GDM1 (cell line): ENCODE measurements around the gene TJP1.
"Not testable (repeated sequence)": the region's sequence is repeated elsewhere in the genome, so short reads cannot be mapped to it uniquely, and the experiment has no call there.

ENCODE experiments used
- DNase-seq: peaks from one replicate; lab custom pipeline; 2025; lab: John Stamatoyannopoulos, UW

Gene TJP1

GRCh38 chr15:29753506-29753905 lies 68.8 kb downstream of the TJP1 start:
- DNase-seq, result no peak

- no peak for DNase-seq
Observed at GRCh38 chr15:29750754-29751153, 71.5 kb downstream of the TJP1 start.

- no peak for DNase-seq
Observed at GRCh38 chr15:29749365-29750086, 72.7 kb downstream of the TJP1 start.

- no peak for DNase-seq
Observed at GRCh38 chr15:29747837-29748417, 74.3 kb downstream of the TJP1 start.

DNA sequence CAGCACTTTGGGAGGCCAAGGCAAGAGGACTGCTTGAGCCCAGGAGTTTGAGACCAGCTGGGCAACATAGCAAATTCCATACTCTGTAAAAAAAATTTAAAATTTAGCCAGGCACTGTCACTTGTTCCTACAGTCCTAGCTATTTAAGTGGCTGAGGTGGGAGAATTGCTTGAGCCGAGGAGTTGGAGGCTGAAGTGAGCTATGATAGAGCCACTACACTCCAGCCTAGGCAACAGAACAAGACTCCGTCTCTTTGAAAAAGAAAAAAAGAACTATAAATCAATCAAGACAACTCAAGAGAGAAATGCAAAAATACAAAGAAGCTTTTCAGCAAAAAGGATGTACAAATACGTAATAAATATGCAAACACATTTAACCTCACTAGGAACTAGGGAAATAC lies 78.8 kb downstream of the TJP1 start:
- DNase-seq, result no peak

GRCh38 chr15:29740692-29741311 lies 81.5 kb downstream of the TJP1 start:
- no peak for DNase-seq

- no peak for DNase-seq
Observed at GRCh38 chr15:29736744-29737020, 85.6 kb downstream of the TJP1 start.

GRCh38 chr15:29736012-29736743 lies 86.1 kb downstream of the TJP1 start:
- DNase-seq, result no peak

DNA sequence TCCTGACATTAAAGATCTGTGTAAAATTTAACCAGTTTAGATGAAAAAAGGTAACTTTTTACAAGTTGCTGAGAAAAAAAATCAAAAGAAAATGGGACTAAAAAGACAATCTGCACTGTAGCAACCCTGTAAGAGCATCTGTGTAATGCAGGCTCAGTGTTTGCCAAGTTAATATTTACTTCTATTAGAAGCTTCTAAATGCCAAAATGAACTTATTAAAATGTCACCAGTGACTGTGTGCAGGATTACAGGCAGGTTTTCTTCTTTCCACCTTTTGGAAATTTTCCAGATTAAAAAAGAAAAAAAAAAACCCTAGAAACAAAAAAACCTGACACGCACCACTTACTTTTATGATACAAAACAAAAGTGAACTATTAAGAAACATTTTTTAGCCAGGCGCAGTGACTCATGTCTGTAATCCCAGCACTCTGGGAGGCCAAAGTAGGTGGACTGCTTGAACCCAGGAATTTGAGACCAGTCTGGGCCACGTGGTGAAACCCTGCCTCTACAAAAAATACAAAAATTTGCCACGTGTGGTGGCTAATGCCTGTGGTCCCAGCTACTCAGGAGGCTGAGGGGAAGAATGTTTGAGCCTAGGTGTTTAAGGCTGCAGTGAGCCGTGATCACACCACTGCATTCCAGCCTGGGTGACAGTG lies 87.2 kb downstream of the TJP1 start:
- DNase-seq, result no peak

DNA sequence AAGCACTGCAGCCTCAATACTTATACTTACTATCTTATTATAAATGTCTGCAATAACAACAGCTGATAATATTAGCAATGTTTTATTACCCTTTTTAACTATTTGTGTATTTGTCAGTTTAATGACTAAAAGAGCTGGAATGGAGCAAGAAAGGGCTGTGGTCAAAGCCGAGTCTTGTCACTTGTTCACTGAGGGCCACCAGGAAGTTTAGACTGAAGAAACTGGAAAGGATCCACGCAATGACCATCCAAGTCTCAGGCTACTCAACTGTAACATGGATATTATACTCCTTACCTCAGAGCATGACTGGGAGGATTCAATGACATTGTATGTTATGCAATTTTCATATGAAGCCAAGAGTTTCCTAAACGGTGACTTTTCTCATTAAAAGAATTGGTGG lies 90.4 kb downstream of the TJP1 start:
- DNase-seq, result no peak

GRCh38 chr15:29730471-29730870 lies 91.8 kb downstream of the TJP1 start:
- DNase-seq, result not testable (repeated sequence)

DNA sequence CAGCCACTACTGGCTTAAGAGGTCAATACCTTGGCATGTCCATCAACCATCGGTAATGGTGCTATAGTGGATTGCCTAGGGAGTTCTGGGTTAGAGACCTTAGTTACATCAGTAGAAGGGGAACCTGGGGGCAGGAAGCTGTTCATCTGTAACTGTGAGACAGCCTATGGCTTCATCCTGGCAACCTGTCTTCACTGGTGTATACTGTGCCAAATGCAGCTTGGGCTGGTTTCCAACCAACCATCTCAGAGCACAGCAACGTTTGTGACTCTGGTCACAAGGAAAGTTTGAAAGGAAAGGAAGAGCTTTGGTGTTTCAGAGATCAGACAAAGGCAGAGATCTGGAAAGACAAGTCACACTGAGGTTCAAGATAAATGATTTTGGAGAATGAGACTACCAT lies 93.8 kb downstream of the TJP1 start:
- no peak for DNase-seq

DNA sequence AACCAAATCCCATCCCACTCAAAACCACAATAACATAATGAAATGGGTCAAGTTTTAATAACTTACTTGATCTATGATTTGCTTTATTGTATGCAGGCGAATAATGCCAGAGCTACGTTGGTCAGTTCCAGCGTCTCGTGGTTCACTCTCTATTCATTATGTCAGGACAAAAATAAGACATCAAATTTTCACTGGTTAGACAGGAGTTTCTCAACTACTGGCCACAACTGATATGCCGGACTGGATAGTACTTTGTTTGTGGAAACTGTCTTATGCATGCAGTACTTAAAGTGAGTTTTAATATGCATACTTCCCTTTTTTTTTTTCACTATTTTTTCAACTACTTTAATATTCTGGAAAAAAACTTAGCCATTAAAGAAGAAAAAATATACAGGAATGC lies 94.4 kb downstream of the TJP1 start:
- DNase-seq, result no peak

- no peak for DNase-seq
Observed at GRCh38 chr15:29726553-29726952, 95.7 kb downstream of the TJP1 start.

DNA sequence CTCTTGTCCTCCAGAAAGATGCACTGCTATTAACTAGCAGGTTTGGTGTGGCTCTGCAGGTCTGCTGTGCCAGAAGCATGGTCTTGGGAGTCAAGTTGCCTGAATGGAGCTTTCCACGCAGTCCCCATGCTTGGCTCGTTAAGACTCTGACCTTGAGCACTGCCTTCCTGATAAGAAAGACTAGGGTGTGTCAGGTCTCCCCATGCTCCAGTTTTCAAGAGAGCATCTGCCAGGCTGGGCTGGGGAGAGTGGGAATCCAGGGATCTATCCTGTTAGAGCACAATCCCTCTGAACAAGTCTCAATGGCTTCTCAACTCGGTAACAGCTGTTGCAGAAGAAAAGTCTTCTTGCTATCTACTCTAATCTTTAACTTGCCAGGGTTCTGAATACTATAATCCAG lies 98.2 kb downstream of the TJP1 start:
- DNase-seq, result no peak

GRCh38 chr15:29713784-29714183 lies 108.5 kb downstream of the TJP1 start:
- no peak for DNase-seq

- no peak for DNase-seq
Observed at GRCh38 chr15:29712149-29712885, 110.0 kb downstream of the TJP1 start.

GRCh38 chr15:29711531-29711930 lies 110.7 kb downstream of the TJP1 start:
- DNase-seq, result no peak

- no peak for DNase-seq
Observed at GRCh38 chr15:29708519-29708918, 113.7 kb downstream of the TJP1 start.

- DNase-seq, result no peak
Observed at GRCh38 chr15:29704950-29705597, 117.2 kb downstream of the TJP1 start.

GRCh38 chr15:29701151-29701550 lies 121.1 kb downstream of the TJP1 start:
- no peak for DNase-seq
